IPS-20b (cell line): Measurements from ENCODE around the gene GNE.
"Not testable (repeated sequence)": the region's sequence is repeated elsewhere in the genome, so short reads cannot be mapped to it uniquely, and the experiment has no call there.

ENCODE experiments used
- H3K27ac ChIP-seq: one replicate; pipeline ENCODE4 v1.5.1; 2013; ENCODE audit warnings: low read length
- H3K27me3 ChIP-seq: 2 replicates; pipeline ENCODE4 v1.6.1; 2013; ENCODE audit warnings: mild to moderate bottlenecking, low read length, inconsistent platforms; ENCODE audit not compliant: insufficient read depth
- H3K36me3 ChIP-seq: 2 replicates; pipeline ENCODE4 v1.6.1; 2013; ENCODE audit warnings: low read depth, mild to moderate bottlenecking, inconsistent platforms, low read length, moderate library complexity; ENCODE audit not compliant: insufficient read depth
- H3K4me1 ChIP-seq: 2 replicates; pipeline ENCODE4 v1.6.1; 2013; ENCODE audit warnings: mild to moderate bottlenecking, control low read depth, inconsistent platforms, low read length, moderate library complexity; ENCODE audit not compliant: insufficient read depth
- H3K4me3 ChIP-seq: 2 replicates; pipeline ENCODE4 v1.5.1; 2013; ENCODE audit warnings: mild to moderate bottlenecking, low read length, inconsistent platforms
- H3K9ac ChIP-seq: 2 replicates; pipeline ENCODE4 v1.6.1; 2013; ENCODE audit warnings: low read depth, mild to moderate bottlenecking, inconsistent platforms, low read length, moderate library complexity
- H3K9me3 ChIP-seq: 2 replicates; pipeline ENCODE4 v1.6.1; 2013; ENCODE audit warnings: mild to moderate bottlenecking, low read depth, low read length, inconsistent platforms; ENCODE audit not compliant: insufficient read depth

Gene GNE

GRCh38 chr9:36288070-36288469 lies 29.8 kb upstream of the GNE start:
- Histone ChIP-seq H3K27me3 (no peaks in the 10 kb centered on the region), H3K4me1 (no peaks in the 10 kb centered on the region), H3K9me3 (no peaks in the 10 kb centered on the region), H3K9ac (no peak overlapping the region), H3K27ac (no peak overlapping the region), H3K4me3 (no peak overlapping the region), H3K36me3 (no peaks in the 10 kb centered on the region)

- no peaks in the 10 kb centered on the region for H3K36me3 ChIP-seq
- H3K9ac ChIP-seq: no peak overlapping the region
- H3K4me1 ChIP-seq: no peaks in the 10 kb centered on the region
- H3K27me3 ChIP-seq: no peaks in the 10 kb centered on the region
- H3K4me3 ChIP-seq: no peak overlapping the region
- H3K9me3 ChIP-seq: no peaks in the 10 kb centered on the region
- H3K27ac ChIP-seq: no peak overlapping the region
Observed at GRCh38 chr9:36286388-36286787, 28.1 kb upstream of the GNE start.

GRCh38 chr9:36284226-36284625 lies 26.0 kb upstream of the GNE start:
- Histone ChIP-seq H3K27me3 (no peaks in the 10 kb centered on the region), H3K27ac (no peak overlapping the region), H3K36me3 (no peaks in the 10 kb centered on the region), H3K4me1 (no peaks in the 10 kb centered on the region), H3K9me3 (no peaks in the 10 kb centered on the region), H3K4me3 (no peak overlapping the region), H3K9ac (no peak overlapping the region)

- Histone ChIP-seq H3K9ac (no peak overlapping the region), H3K27me3 (no peaks in the 10 kb centered on the region), H3K9me3 (no peaks in the 10 kb centered on the region), H3K4me1 (no peaks in the 10 kb centered on the region), H3K4me3 (no peak overlapping the region), H3K36me3 (no peaks in the 10 kb centered on the region), H3K27ac (no peak overlapping the region)
Observed at GRCh38 chr9:36282275-36282674, 24.0 kb upstream of the GNE start.

- H3K27me3 ChIP-seq: no peaks in the 10 kb centered on the region
- H3K4me3 ChIP-seq: no peak overlapping the region
- H3K9me3 ChIP-seq: no peaks in the 10 kb centered on the region
- H3K36me3 ChIP-seq: no peaks in the 10 kb centered on the region
- no peak overlapping the region for H3K27ac ChIP-seq
- H3K4me1 ChIP-seq: no peaks in the 10 kb centered on the region
- no peak overlapping the region for H3K9ac ChIP-seq
Observed at GRCh38 chr9:36280989-36281388, 22.7 kb upstream of the GNE start.

GRCh38 chr9:36278243-36278642 lies 20.0 kb upstream of the GNE start:
- H3K9me3 ChIP-seq: no peaks in the 10 kb centered on the region
- no peaks in the 10 kb centered on the region for H3K36me3 ChIP-seq
- no peak overlapping the region for H3K27ac ChIP-seq
- H3K9ac ChIP-seq: no peak overlapping the region
- H3K4me3 ChIP-seq: no peak overlapping the region
- no peaks in the 10 kb centered on the region for H3K27me3 ChIP-seq
- H3K4me1 ChIP-seq: no peaks in the 10 kb centered on the region

- H3K27ac ChIP-seq: no peak overlapping the region
- no peaks in the 10 kb centered on the region for H3K4me1 ChIP-seq
- no peaks in the 10 kb centered on the region for H3K9me3 ChIP-seq
- H3K9ac ChIP-seq: no peak overlapping the region
- no peaks in the 10 kb centered on the region for H3K27me3 ChIP-seq
- H3K36me3 ChIP-seq: no peaks in the 10 kb centered on the region
- no peak overlapping the region for H3K4me3 ChIP-seq
Observed at GRCh38 chr9:36276781-36277181, 18.5 kb upstream of the GNE start.

- no peak overlapping the region for H3K4me3 ChIP-seq
- H3K9me3 ChIP-seq: no peaks in the 10 kb centered on the region
- H3K27me3 ChIP-seq: no peaks in the 10 kb centered on the region
- H3K36me3 ChIP-seq: no peaks in the 10 kb centered on the region
- no peak overlapping the region for H3K27ac ChIP-seq
- no peaks in the 10 kb centered on the region for H3K4me1 ChIP-seq
- H3K9ac ChIP-seq: no peak overlapping the region
Observed at GRCh38 chr9:36276254-36276653, 18.0 kb upstream of the GNE start.

- H3K4me3 ChIP-seq: no peak overlapping the region
- H3K36me3 ChIP-seq: no peaks in the 10 kb centered on the region
- H3K27ac ChIP-seq: no peak overlapping the region
- no peak overlapping the region for H3K9ac ChIP-seq
- no peaks in the 10 kb centered on the region for H3K9me3 ChIP-seq
- no peaks in the 10 kb centered on the region for H3K4me1 ChIP-seq
- no peaks in the 10 kb centered on the region for H3K27me3 ChIP-seq
Observed at GRCh38 chr9:36275060-36275459, 16.8 kb upstream of the GNE start.

GRCh38 chr9:36273354-36273753 lies 15.1 kb upstream of the GNE start:
- not testable (repeated sequence) for H3K27ac ChIP-seq

GRCh38 chr9:36268007-36268427 lies 9.8 kb upstream of the GNE start:
- H3K36me3 ChIP-seq: no peaks in the 10 kb centered on the region
- H3K27me3 ChIP-seq: no peaks in the 10 kb centered on the region
- no peak overlapping the region for H3K4me3 ChIP-seq
- no peaks in the 10 kb centered on the region for H3K4me1 ChIP-seq
- H3K27ac ChIP-seq: no peak overlapping the region
- H3K9me3 ChIP-seq: no peaks in the 10 kb centered on the region
- no peak overlapping the region for H3K9ac ChIP-seq

More at GRCh38 chr9:36273354-36273753, 15.1 kb upstream of the GNE start:
- H3K4me1 ChIP-seq, H3K9me3 ChIP-seq, H3K4me3 ChIP-seq, H3K9ac ChIP-seq, H3K36me3 ChIP-seq, H3K27me3 ChIP-seq: not testable (repeated sequence)

- Histone ChIP-seq H3K27me3 (no peaks in the 10 kb centered on the region), H3K4me3 (no peak overlapping the region), H3K9me3 (no peaks in the 10 kb centered on the region), H3K4me1 (no peaks in the 10 kb centered on the region), H3K9ac (no peak overlapping the region), H3K27ac (no peak overlapping the region), H3K36me3 (no peaks in the 10 kb centered on the region)
Observed at GRCh38 chr9:36264896-36265295, 6.6 kb upstream of the GNE start.

- Histone ChIP-seq H3K4me3 (no peak overlapping the region), H3K9ac (no peak overlapping the region), H3K36me3 (no peaks in the 10 kb centered on the region), H3K27ac (no peak overlapping the region), H3K27me3 (no peaks in the 10 kb centered on the region), H3K9me3 (no peaks in the 10 kb centered on the region), H3K4me1 (no peaks in the 10 kb centered on the region)
Observed at GRCh38 chr9:36263683-36264082, 5.4 kb upstream of the GNE start.
